Activated naive CD8-positive, alpha-beta T cell (primary cell): Measurements from ENCODE around the gene WHRN.

Source experiments
- H3K27ac Mint-ChIP-seq: one replicate; pipeline ENCODE4 v1.8.0; 2021; ENCODE audit warnings: mixed read lengths
- H3K27me3 Mint-ChIP-seq: one replicate; pipeline ENCODE4 v1.8.0; 2021; ENCODE audit warnings: mixed read lengths
- H3K36me3 Mint-ChIP-seq: one replicate; pipeline ENCODE4 v1.8.0; 2021; ENCODE audit warnings: mixed read lengths
- H3K4me1 Mint-ChIP-seq: one replicate; pipeline ENCODE4 v1.8.0; 2021; ENCODE audit warnings: low read depth, mixed read lengths
- H3K4me3 Mint-ChIP-seq: one replicate; pipeline ENCODE4 v1.8.0; 2021; ENCODE audit warnings: mild to moderate bottlenecking, mixed read lengths
- H3K9me3 Mint-ChIP-seq: one replicate; pipeline ENCODE4 v1.8.0; 2021; ENCODE audit warnings: low read depth, mixed read lengths

Gene WHRN

DNA sequence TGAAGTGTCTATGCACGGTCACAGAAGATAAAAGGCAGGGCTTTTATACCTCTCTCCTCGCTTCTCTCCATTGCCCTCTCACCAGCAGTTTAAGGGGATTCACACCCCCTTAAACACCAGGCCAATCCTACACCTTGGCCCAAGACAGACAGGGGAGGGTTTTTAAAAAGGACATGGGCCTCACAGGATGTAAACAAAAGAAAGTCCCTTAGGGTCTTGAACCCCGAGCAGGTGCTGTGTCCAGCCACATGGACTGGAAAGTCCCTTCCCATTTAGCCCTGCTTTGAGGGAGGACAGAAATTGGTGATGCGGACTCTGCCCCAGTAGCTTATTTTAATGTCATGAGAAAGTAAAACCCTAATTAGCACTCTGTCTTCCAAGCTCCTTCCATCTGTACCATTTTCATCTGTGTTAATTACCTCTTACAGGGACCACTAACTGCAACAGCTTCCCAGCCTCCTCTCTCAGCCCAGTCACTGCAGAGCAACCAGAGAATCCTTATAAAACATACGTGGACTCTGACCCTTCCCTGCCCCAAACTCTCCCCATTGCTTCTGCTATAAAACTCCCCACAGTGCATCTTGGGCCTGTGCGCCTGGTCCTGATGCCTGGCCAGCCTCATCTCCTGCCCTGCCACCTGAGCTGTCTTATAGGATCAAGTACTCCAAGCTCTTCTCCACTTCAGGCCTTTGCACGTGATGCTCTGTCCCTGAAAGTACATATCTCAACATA is 16.7 kb downstream of the WHRN start:
- no peaks in the 10 kb centered on the region for H3K27me3 Mint-ChIP-seq
- H3K9me3 Mint-ChIP-seq: no peaks in the 10 kb centered on the region
- peak overlapping the region; percentile 24 for H3K27ac Mint-ChIP-seq
- H3K4me3 Mint-ChIP-seq: no peak overlapping the region
- peaks cover 2% of the 10 kb centered on the region for H3K36me3 Mint-ChIP-seq
- peaks cover 30% of the 10 kb centered on the region for H3K4me1 Mint-ChIP-seq

DNA sequence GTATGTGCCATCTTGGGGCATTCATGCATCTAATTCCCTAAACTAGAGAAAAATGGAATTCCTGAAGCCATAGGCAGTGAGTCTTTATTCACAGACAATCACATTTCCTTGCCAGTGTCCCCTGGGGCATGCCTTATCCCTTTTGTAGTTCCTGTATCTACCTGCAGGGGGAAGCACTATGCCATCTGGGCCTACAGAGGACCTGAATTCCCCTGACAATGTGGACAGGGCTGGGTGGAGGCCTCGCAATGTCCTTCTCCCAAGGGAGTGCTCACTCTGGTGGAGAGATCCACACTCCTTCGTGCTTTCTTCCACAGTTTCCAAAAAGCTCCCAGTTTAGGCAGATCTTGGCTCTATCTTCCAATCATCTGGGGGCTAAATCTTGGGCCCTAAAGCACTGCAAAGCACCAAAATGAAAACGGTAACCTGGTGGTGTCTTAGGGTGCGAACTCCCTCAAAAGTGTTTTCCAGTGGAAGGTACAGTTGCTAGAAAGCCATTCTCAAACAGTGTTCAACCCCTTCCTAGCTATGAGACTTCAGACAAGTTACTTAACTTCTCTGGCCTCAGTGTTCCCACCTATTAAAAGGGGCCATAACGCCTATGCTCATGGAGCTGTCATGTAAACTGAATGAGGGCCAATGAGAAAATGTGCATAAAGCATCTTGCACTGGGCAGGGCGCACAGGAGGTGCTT is 17.5 kb downstream of the WHRN start:
- no peaks in the 10 kb centered on the region for H3K27me3 Mint-ChIP-seq
- peak overlapping the region; percentile 75 for H3K27ac Mint-ChIP-seq
- H3K4me3 Mint-ChIP-seq: peak overlapping the region; percentile 61

DNA sequence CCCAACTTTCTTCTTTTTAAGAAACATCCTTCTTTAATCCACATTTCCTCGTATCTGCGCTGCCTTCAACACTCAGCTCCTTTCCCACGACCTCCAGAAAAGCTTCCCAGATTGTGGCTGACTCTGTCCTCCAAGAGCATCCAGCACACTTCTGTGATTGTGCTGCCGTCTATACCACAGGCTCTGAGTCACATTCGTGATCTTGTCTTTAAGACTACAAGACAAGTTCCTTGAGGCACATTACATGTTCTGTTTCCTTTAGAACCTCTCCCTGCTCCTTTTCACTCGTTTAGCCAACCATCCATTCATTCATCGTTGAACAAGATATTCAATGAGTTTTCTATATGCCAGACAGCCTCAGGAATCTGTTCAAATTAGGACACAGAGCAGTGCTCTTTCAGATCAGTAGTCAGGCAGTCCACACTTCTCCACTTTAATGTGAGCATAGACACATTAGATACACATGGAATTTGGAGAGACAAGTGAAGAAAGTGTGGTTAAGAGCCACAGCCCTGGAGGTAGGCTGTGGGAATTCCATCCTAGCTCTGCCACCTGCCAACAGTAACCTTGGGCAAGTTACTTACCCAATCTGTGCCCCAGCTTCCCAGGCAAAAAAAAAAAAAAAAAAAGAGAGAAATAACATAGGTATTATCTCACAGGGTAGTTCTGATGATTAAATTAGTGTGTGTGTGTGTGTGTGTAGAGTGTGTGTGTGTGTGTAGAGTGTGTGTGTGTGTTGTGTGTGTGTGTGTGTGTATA is 18.9 kb downstream of the WHRN start:
- Mint-ChIP-seq H3K4me3 (peak overlapping the region; percentile 64), H3K27me3 (no peaks in the 10 kb centered on the region), H3K36me3 (no peaks in the 10 kb centered on the region), H3K9me3 (no peaks in the 10 kb centered on the region), H3K27ac (peak overlapping the region; percentile 94), H3K4me1 (peaks cover 28% of the 10 kb centered on the region)

More for the DNA sequence above, 17.5 kb downstream of the WHRN start:
- Mint-ChIP-seq H3K9me3 (no peaks in the 10 kb centered on the region), H3K36me3 (peaks cover 2% of the 10 kb centered on the region), H3K4me1 (peaks cover 28% of the 10 kb centered on the region)

DNA sequence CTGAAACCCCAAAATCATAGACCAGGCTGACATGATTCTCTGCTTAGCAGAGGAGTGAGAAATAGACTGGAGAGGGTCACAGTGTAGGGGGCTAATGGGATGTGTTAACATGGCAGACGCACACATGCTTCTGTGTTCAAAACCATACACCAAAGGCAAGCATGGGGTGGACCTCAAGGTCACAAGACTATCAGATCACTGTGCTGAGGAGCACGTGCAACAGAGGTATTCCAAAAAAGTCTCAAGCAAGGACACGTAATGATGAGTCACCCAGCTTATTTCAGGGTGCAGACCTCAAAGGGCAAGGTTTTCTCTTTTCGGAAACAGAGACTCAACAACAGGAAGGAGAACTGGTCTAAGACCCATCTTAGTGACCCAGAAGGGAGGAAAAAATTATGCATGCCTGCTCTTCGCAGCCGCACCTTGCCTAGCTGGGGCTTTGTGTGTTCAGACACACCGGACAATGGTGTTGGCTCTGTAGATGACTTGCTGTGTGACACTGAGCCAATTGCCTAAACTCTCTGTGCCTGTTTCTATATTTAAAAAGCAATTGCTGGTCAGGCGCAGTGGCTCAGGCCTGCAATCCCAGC is 20.3 kb downstream of the WHRN start:
- Mint-ChIP-seq H3K27me3 (no peaks in the 10 kb centered on the region), H3K27ac (peak overlapping the region; percentile 88), H3K4me3 (peak overlapping the region; percentile 38), H3K36me3 (no peaks in the 10 kb centered on the region), H3K9me3 (no peaks in the 10 kb centered on the region), H3K4me1 (peaks cover 33% of the 10 kb centered on the region)

DNA sequence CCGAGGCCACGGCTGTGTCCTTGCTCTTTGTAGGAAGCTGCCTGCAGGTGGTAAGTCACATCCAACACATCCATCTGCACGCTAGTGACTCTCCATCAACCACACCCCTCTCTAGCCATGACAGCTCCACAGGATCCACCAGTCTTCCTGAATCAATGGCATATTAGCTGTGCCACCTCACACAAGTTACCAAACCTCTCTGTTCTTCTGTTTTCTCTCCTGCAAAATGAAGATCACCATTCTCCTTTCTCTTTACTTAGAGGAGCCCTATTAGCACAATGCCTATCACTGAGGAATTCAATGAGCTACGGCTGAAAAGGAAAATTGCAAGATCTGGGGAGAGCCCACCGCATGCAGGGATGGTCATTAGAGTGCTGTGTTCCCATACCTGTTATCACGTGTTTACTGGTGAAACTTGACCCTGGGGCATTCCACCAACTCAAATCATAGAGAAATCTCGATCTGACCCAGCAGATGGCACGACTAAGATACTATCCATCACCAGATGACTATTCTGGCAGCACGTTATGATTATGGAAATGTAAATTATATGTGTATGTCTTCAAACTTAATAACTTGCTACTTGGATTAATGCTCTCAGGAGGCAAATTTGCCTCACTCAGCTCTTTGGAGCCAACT is 20.9 kb downstream of the WHRN start:
- Mint-ChIP-seq H3K27ac (peak overlapping the region; percentile 88), H3K36me3 (no peaks in the 10 kb centered on the region), H3K4me3 (peak overlapping the region; percentile 38), H3K4me1 (peaks cover 35% of the 10 kb centered on the region), H3K27me3 (no peaks in the 10 kb centered on the region), H3K9me3 (no peaks in the 10 kb centered on the region)

DNA sequence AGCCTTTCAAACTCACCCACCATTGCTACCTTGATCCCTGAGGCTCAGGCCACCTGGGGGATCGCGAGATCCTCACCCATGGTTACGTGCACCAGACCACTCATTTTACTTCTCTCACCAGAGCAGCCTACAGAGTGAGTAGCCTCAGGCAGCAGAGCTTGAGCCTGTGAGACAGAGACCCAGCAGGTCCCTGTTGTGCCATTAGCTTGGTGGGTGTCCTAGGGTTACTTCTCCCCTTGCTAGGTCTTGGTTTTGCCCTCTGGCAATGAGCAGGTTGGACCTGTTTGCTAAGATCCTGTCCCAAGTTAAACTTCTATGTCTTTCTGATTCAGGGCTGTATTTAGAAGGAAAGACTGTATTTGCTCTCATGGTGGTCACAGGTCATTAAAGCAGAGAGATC is 21.8 kb downstream of the WHRN start:
- peak overlapping the region; percentile 36 for H3K27ac Mint-ChIP-seq
- no peaks in the 10 kb centered on the region for H3K36me3 Mint-ChIP-seq
- H3K27me3 Mint-ChIP-seq: no peaks in the 10 kb centered on the region
- H3K4me3 Mint-ChIP-seq: no peak overlapping the region
- H3K9me3 Mint-ChIP-seq: no peaks in the 10 kb centered on the region
- H3K4me1 Mint-ChIP-seq: peaks cover 36% of the 10 kb centered on the region

DNA sequence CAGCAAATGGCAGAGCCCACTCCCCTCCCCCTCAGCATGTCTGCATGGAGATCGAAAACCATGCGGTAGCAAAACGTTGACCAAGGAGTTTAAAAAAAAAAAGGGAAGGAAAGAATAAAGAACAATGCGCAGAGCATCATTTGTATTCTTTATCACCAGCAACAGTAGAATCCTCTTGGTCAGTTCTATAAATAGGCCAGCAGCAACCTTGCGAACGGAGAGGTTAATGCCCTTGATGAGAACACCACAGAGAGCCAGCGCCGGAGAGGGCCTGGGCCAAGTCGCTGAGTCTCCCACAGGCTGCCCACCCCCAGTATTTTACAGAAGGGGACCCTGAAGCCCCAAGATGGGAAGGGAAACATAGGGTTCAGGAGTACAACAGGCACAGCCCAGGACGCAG is 22.7 kb downstream of the WHRN start:
- Mint-ChIP-seq H3K27ac (peak overlapping the region; percentile 16), H3K4me1 (peaks cover 35% of the 10 kb centered on the region), H3K36me3 (no peaks in the 10 kb centered on the region), H3K9me3 (no peaks in the 10 kb centered on the region), H3K4me3 (no peak overlapping the region), H3K27me3 (no peaks in the 10 kb centered on the region)

DNA sequence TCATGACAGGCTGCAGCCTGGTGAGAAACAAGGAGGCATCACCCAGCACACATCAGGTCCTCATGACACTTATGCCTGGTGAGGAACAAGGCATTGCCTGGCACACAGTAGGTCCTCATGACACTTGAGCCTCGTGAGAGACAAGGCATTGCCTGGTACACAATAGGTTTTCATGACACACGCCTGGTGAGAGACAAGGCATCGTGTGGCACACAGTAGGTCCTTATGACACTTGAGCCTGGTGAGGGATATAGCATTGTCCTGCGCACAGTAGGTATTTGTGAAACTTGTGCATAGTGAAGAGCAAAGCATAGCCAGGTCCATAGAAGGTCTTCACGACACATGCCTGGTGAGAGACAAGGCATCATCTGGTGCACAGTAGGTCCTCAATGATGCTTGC is 23.5 kb downstream of the WHRN start:
- Mint-ChIP-seq H3K36me3 (peaks cover 2% of the 10 kb centered on the region), H3K27me3 (no peaks in the 10 kb centered on the region), H3K4me1 (peaks cover 30% of the 10 kb centered on the region), H3K27ac (no peak overlapping the region), H3K4me3 (no peak overlapping the region), H3K9me3 (no peaks in the 10 kb centered on the region)

DNA sequence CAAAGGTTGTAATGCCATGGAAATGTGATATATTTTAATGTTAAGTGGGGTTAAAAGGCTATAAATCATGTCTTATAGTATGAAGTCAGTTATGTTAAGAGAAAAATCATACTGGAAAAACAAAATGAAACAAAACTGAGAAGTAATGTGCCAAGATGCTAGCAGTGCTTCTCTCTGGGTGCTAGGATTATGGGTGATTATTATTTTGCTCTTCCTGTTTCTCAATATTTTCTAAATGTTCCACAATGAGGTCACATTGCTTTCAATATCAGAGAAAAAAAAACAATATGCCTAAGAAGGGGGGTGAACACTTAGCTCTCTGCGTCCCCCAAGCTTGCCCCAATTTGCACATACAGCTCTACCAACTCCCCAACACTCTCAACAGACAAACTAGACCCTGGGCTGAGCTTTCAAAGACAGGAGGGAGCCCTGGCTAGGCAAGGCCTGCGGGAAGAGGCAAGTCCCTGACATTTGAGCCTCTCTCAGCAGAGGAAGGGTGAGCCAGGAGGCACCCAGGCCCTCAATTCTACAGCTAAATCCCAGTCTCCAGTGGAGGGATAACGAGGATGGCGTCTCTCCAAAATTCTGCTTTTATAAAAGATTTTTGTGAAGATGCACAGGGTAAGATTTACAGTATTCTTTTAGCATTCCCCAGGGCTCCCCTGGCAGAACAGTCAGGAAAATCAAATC is 24.4 kb downstream of the WHRN start:
- Mint-ChIP-seq H3K27me3 (no peaks in the 10 kb centered on the region), H3K4me1 (peaks cover 22% of the 10 kb centered on the region), H3K27ac (peak overlapping the region; percentile 61), H3K36me3 (peaks cover 6% of the 10 kb centered on the region), H3K4me3 (no peak overlapping the region), H3K9me3 (no peaks in the 10 kb centered on the region)

DNA sequence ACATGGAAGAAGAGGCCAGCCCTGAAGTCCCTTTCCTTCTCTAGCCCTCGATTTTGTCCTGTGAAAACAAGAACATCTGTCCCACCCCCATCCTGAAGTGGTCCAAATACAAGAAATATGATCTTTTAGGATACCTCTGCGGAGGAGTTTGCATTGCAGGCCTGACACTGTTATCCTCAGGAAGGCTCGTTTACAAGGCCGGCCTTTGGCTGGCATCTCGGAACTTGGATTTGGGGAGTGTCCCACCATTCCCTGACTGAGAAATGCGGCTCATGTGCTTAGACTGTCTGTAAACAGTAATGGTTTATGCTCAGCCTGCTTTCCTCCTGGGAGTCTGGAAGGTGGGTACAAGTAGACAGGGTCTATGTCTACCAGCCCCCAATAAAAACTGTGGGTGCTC is 26.4 kb downstream of the WHRN start:
- Mint-ChIP-seq H3K4me1 (peaks cover 20% of the 10 kb centered on the region), H3K4me3 (no peak overlapping the region), H3K27me3 (no peaks in the 10 kb centered on the region), H3K27ac (no peak overlapping the region), H3K36me3 (peaks cover 6% of the 10 kb centered on the region), H3K9me3 (no peaks in the 10 kb centered on the region)

DNA sequence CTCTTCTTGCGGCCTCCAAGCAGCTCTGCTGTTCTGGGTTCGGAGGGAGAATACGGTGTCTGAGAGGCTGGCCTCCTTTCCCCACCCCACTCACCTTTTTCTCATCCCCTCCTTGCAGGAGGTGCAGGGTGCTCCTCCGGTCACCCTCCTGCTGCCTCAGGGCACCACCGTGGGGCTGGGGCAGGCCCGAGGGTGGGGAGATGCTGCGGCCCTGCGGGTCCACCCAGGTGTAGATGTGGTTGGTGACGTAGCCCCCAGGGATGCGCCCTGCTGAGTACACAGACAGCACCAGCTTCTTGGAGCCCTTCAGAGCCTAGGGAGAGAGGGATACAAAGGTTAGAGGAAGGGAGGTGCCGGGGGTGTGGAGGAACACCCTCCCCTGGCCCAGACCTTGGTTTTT is 26.8 kb downstream of the WHRN start:
- H3K4me1 Mint-ChIP-seq: peaks cover 20% of the 10 kb centered on the region
- H3K27ac Mint-ChIP-seq: no peak overlapping the region
- H3K4me3 Mint-ChIP-seq: no peak overlapping the region
- H3K9me3 Mint-ChIP-seq: no peaks in the 10 kb centered on the region
- H3K36me3 Mint-ChIP-seq: peaks cover 6% of the 10 kb centered on the region
- no peaks in the 10 kb centered on the region for H3K27me3 Mint-ChIP-seq

DNA sequence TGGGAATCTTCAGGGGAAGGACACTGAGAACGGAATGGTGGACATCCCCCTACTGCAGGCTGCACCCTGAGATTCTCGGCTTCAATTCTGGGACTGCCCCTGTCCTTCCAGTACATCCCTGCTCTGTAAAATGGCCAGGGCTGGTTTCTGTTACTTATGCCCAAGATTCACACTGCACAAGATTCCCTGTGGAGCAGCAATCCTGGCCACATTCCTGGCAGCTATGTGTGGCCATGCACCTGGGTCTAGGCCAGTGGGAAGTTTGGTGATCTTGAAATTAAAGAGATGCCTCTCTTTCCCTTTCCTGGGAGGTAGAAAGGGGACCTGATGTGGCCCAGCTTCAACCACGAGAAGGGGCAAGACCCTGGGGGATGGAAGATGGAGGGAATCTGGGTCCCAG is 27.6 kb downstream of the WHRN start:
- H3K36me3 Mint-ChIP-seq: peaks cover 6% of the 10 kb centered on the region
- H3K27me3 Mint-ChIP-seq: no peaks in the 10 kb centered on the region
- H3K4me3 Mint-ChIP-seq: no peak overlapping the region
- H3K27ac Mint-ChIP-seq: no peak overlapping the region
- no peaks in the 10 kb centered on the region for H3K9me3 Mint-ChIP-seq
- peaks cover 20% of the 10 kb centered on the region for H3K4me1 Mint-ChIP-seq

DNA sequence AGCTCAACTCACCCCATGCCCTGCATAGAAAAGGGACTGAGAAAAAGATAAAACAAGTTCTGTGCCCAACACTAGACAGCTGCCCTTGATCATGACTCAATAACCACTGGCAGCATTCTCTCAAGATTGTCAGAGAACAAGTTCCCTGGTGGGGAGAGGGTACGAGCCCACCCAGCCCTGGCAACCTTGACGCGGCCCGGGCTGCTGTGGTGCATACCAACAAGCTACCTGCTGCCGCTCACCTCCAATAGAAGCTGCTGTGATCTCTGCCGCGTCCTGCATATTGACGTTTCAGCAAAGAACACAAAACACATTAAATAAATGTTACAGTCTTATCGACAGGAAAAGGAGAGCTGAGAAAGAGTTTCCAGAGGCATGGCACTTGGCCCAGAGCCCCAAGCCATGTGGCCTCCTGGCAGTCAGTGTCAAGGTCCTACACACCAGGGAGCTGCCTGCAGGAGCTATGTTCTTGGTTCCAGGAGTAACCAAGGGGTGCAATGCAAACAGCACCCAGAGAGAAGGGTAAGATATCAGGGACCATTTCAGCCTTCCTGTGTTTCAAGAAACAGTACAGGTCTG is 28.3 kb downstream of the WHRN start:
- Mint-ChIP-seq H3K27ac (no peak overlapping the region), H3K9me3 (no peaks in the 10 kb centered on the region), H3K27me3 (no peaks in the 10 kb centered on the region), H3K36me3 (peaks cover 6% of the 10 kb centered on the region), H3K4me3 (no peak overlapping the region), H3K4me1 (peaks cover 20% of the 10 kb centered on the region)
